GM12865 (cell line): Measurements from ENCODE around the gene HERC4.

Source experiments
- DNase-seq: peaks from one replicate; pipeline ENCODE4 v3.0.0; 2010; ENCODE audit warnings: low read depth
- H3K4me3 ChIP-seq: 2 replicates; pipeline ENCODE4 v1.5.1; 2011; ENCODE audit warnings: mild to moderate bottlenecking, low read depth, low read length, control low read depth
- TF ChIP-seq, protein P1 (sequence below): IDR thresholded peaks from 2 replicates; pipeline ENCODE4 v1.5.1; 2011; ENCODE audit warnings: low read length, control low read depth, low read depth, inconsistent platforms; ENCODE audit not compliant: insufficient read depth; ENCODE audit errors: missing control alignments

Gene HERC4

DNA sequence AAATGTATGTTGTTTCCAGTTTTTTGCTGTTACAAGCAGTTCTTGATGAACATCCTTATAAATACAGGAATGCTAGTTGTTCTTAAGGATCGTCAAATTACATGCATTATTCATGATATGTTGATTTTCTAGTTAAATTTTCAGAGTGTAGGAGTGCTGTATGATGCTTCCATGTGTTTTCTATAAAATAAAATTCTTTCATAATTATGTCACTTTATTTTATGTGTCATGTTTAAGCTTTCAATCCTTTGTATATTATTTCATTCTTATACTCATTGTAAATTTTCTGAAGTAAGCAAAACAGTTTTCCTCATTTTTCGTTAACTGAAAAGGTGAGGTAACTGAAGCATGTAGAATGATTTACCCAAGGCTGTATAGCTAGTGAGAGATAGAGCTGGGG is 17.4 kb upstream of the HERC4 start:
- H3K4me3 ChIP-seq, result no peak overlapping the region
- TF ChIP-seq, protein P1, sequence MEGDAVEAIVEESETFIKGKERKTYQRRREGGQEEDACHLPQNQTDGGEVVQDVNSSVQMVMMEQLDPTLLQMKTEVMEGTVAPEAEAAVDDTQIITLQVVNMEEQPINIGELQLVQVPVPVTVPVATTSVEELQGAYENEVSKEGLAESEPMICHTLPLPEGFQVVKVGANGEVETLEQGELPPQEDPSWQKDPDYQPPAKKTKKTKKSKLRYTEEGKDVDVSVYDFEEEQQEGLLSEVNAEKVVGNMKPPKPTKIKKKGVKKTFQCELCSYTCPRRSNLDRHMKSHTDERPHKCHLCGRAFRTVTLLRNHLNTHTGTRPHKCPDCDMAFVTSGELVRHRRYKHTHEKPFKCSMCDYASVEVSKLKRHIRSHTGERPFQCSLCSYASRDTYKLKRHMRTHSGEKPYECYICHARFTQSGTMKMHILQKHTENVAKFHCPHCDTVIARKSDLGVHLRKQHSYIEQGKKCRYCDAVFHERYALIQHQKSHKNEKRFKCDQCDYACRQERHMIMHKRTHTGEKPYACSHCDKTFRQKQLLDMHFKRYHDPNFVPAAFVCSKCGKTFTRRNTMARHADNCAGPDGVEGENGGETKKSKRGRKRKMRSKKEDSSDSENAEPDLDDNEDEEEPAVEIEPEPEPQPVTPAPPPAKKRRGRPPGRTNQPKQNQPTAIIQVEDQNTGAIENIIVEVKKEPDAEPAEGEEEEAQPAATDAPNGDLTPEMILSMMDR, result no peak
- DNase-seq, result no peak

DNA sequence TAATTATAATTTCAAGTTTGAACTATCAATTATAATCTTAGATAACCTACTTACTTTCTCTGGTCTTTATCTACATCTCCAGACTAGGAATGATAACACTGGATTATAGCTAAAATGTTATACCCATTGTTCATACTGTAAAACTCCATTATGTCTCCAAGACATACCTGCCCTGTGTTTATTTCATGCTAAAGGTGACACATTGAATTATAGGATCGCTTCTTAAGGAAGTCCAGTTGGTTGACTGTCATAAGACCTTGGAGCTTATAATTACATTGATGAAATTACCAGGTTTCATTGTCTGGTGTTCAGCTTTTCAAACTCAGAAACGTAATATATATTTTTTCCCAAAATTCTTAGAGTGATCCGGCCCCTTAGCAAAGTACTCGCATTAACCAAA is 15.5 kb upstream of the HERC4 start:
- DNase-seq, result no peak
- H3K4me3 ChIP-seq, result no peak overlapping the region
- TF ChIP-seq, protein P1, result no peak

DNA sequence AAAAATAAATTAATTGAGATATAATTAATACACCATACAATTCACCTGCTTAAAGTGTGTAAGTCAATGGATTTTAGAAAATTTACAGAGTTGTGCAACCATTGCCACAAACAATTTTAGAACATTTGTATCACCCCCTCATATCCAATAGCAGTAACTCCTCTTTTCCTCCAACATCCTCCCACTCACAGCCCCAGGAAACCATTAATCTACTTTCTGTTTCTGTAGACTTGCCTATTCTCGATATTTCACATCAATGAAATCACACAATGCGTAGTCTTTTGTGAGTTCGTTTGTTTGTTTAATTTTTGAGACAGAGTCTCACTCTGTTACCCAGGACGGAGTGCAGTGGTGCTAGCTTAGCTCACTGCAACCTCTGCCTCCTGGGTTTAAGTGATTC is 13.7 kb upstream of the HERC4 start:
- TF ChIP-seq, protein P1, result no peak
- no peak overlapping the region for H3K4me3 ChIP-seq
- DNase-seq, result peak; percentile 37

DNA sequence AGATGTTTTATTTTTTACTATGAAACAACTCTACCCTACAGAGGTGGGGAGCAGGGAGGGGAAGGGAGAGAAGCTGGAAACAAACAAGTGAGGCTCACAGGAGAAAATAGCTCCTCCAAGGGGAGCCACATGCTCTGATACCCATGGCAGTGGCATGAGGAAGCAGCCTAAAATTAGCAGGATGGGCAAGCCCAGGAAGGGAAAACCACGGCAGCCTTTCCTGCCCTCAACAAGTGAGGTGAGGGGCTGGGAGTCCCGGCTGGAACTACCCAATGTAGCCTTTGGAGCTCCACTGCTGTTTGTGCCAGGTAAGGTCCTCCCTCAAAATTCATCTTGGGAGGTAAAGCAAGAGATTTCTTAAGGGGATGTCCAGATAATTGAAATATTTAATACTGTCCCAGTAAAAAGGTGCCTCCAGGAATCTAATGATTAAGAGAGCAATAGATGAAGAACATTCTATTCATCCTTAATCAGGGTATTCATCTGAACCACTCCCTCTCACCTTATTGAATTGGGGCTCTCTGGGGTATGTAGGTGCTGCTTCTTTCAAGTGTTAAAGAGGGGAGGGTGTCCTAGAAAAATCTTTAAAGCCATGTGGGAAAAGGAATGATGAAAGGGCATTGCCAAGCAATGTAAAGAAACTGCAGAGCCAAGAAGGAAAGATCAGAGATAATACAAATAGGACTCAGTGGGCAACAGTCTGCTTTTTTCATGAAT is 12.8 kb upstream of the HERC4 start:
- TF ChIP-seq, protein P1, result no peak
- H3K4me3 ChIP-seq, result no peak overlapping the region
- no peak for DNase-seq

DNA sequence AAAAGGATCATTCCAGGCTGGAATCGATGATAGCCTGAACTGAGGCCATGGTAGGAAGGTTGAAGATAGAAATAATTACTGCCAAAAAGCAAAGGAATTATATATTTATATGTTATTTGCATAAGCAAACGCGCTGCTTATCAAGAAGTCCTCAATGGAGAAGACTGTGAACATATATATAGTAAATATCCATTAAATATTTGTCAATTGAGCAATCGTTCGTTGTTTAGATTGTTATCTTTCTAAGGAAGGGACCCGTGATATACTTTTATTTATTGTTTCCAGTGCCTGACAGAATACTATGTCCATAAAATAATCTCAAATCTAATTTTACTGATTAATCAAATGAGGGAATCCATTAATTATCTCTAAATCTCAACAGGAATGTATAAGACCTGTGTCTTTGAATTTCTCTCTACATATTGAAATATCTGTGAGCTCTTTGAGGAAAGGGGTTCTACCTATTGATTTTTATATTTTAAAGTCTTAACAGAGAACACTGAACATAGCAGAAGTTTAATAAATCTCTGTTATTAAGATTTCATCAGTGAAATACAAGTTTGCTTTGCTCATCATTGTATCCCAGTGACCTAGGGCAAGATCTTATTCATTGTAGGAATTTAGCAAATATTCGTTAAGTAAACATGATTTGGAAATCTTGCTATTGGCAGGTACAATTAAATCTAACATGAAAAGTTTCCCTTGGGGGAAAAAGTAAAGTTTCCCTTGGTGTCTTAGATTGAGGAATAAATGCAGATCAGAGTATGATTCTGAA is 12.0 kb upstream of the HERC4 start:
- TF ChIP-seq, protein P1, result no peak
- H3K4me3 ChIP-seq, result no peak overlapping the region
- no peak for DNase-seq

DNA sequence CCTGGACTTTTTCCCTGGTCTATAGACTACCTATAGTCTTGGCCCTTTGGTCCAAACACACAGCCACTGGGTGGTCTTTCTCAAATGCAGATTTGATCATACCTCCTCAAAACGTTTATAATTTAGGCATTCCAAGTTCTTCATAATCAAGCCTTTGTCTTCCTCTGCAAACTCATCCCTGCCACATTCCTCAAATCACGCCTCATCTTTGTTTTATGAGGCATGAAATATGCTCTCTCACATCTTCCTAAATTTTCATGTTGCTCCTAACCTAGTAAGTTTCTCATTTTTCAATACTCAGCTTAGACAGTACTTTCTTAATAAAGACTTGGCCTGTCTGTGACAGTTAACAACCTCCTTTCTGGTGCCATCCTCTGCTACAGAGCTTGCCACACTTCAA is 10.9 kb upstream of the HERC4 start:
- no peak for DNase-seq
- H3K4me3 ChIP-seq, result no peak overlapping the region
- TF ChIP-seq, protein P1, result no peak
